C4-2B (cell line): ENCODE results near the gene LGSN.

Experiments used
- ZFX ChIP-seq: fragments of 450-650 bp; IDR thresholded peaks from 2 replicates; pipeline ENCODE4 v1.6.1; 2017
- TF ChIP-seq, protein P1 (sequence below): fragments of 450-650 bp; conservative IDR thresholded peaks from 2 replicates; pipeline ENCODE4 v1.5.1; 2017; ENCODE audit warnings: mild to moderate bottlenecking

DNA sequence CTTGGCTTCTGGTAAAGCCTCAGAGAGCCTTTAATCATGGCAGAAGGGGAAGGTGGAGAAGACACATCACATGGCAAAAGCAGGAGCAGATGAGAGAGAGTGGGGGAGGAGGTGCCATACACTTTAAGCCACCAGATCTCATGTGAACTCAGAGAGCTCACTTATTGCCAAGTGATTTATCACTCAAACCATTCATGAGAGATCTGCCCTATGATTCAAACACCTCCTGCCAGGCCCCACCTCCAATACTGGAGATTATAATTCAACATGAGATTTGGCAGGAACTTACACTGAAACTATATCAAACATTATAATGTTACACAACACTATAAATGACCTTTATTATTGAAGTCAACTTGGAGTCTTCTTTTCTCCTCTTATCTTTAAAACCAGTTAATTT is 60.6 kb downstream of the LGSN start:
- no peak for TF ChIP-seq ZFX
- TF ChIP-seq, protein P1, sequence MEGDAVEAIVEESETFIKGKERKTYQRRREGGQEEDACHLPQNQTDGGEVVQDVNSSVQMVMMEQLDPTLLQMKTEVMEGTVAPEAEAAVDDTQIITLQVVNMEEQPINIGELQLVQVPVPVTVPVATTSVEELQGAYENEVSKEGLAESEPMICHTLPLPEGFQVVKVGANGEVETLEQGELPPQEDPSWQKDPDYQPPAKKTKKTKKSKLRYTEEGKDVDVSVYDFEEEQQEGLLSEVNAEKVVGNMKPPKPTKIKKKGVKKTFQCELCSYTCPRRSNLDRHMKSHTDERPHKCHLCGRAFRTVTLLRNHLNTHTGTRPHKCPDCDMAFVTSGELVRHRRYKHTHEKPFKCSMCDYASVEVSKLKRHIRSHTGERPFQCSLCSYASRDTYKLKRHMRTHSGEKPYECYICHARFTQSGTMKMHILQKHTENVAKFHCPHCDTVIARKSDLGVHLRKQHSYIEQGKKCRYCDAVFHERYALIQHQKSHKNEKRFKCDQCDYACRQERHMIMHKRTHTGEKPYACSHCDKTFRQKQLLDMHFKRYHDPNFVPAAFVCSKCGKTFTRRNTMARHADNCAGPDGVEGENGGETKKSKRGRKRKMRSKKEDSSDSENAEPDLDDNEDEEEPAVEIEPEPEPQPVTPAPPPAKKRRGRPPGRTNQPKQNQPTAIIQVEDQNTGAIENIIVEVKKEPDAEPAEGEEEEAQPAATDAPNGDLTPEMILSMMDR: no peak
